Breast epithelium (tissue), 4 donors: ENCODE measurements around the gene ADA. TPM values are rescaled to one million over a fixed set of nuclear protein-coding genes. Genes with fewer than 3 reads are reported as not detected.
"Not testable (repeated sequence)": the region's sequence is repeated elsewhere in the genome, so short reads cannot be mapped to it uniquely, and the experiment has no call there.

ENCODE experiments used
- DNase-seq, 2 donors: peaks; one replicate each; pipeline ENCODE4 v3.0.0-alpha.2; 2019; ENCODE audit warnings: low spot score in 2 of 2
- H3K27ac ChIP-seq, 2 donors: fragments of 200-600 bp; sonication (generic) in 1 of 2; one replicate each; pipeline ENCODE4 v1.5.1; 2016 to 2019; ENCODE audit warnings: mild to moderate bottlenecking in 1 of 2
- H3K27me3 ChIP-seq, 2 donors: fragments of 200-600 bp; sonication (generic) in 1 of 2; one replicate each; pipeline versions ENCODE4 v1.5.1 to v1.6.0; 2017 to 2019; ENCODE audit warnings: control low read depth in 1 of 2, mild to moderate bottlenecking in 1 of 2
- H3K36me3 ChIP-seq: fragments of 200-600 bp; one replicate; pipeline ENCODE4 v1.5.1; 2019
- H3K4me1 ChIP-seq, 2 donors: fragments of 200-600 bp; sonication (generic); one replicate each; pipeline ENCODE4 v1.5.1; 2016 to 2019; ENCODE audit warnings: control low read depth in 1 of 2
- H3K4me3 ChIP-seq, 3 donors: fragments of 200-600 bp; sonication (generic); 1 replicate in 2 of 3; 2 replicates in 1 of 3; pipeline ENCODE4 v1.5.1; 2016 to 2019; ENCODE audit warnings: mild to moderate bottlenecking in 3 of 3, moderate library complexity in 2 of 3
- H3K9me3 ChIP-seq, 2 donors: fragments of 200-600 bp; sonication (generic) in 1 of 2; one replicate each; pipeline ENCODE4 v1.5.1; 2016 to 2019; ENCODE audit warnings: control low read depth in 1 of 2
- CTCF ChIP-seq, 3 donors: fragments of 450-650 bp; IDR thresholded peaks; one replicate each; pipeline ENCODE4 v1.5.1; 2016 to 2017; ENCODE audit warnings: antibody characterized with exemption in 3 of 3, mild to moderate bottlenecking in 3 of 3, moderate library complexity in 3 of 3
- POLR2A ChIP-seq: fragments of 450-650 bp; IDR thresholded peaks from one replicate; pipeline ENCODE4 v1.6.1; 2016; ENCODE audit warnings: antibody characterized with exemption, mild to moderate bottlenecking, moderate library complexity
- POLR2AphosphoS5 ChIP-seq, 3 donors: sonication (generic); formaldehyde crosslinking; IDR thresholded peaks; one replicate each; pipeline ENCODE4 v1.6.1; 2017; ENCODE audit warnings: antibody characterized with exemption in 3 of 3
- intact Hi-C: fragments of 100-400 bp; cut with DNase I; formaldehyde crosslinking; loops from one replicate; pipeline ENCODE4 v1.15.1; 2023; ENCODE audit warnings: low total_unique reads
- total RNA-seq, 3 donors: library from RNA; depleted of rRNA; stranded (reverse); fragments of >200 nt; gene quantifications; one replicate each; pipeline ENCODE4 v1.1.0, GENCODE V29; 2016

The ADA gene
- total RNA-seq, 3 donors from 2014 or later: 5.7 to 46.2 (median 11.5) TPM

GRCh38 chr20:44670851-44671250, 19.4 kb upstream of the ADA start:
- H3K4me1 ChIP-seq, H3K27me3 ChIP-seq, H3K9me3 ChIP-seq, H3K36me3 ChIP-seq, H3K4me3 ChIP-seq, intact Hi-C loops, DNase-seq, H3K27ac ChIP-seq: not testable (repeated sequence)

- H3K4me3 ChIP-seq: no peak overlapping the region
These were observed 14.6 kb upstream of the ADA start for GRCh38 chr20:44666066-44666465.

GRCh38 chr20:44664131-44664530, 12.6 kb upstream of the ADA start:
- TF ChIP-seq POLR2A: no peak
- DNase-seq: no peak
- Histone ChIP-seq H3K36me3 (no peaks in the 10 kb centered on the region), H3K4me3 (no peak overlapping the region), H3K4me1 (no peaks in the 10 kb centered on the region), H3K27me3 (no peaks in the 10 kb centered on the region), H3K27ac (no peak overlapping the region), H3K9me3 (no peaks in the 10 kb centered on the region)
- intact Hi-C loops: no loop called here

More at GRCh38 chr20:44666066-44666465, 14.6 kb upstream of the ADA start:
- Histone ChIP-seq H3K27me3 (no peaks in the 10 kb centered on the region), H3K4me1 (no peaks in the 10 kb centered on the region), H3K36me3 (no peaks in the 10 kb centered on the region), H3K9me3 (no peaks in the 10 kb centered on the region), H3K27ac (no peak overlapping the region)
- intact Hi-C loops: no loop called here
- no peak for DNase-seq
- TF ChIP-seq POLR2A (no peak), POLR2AphosphoS5 (IDR thresholded peaks at IDR 0.05) (no peak), CTCF (IDR thresholded peaks at IDR 0.05) (no peak)

- Histone ChIP-seq H3K9me3 (no peaks in the 10 kb centered on the region), H3K27ac (no peak overlapping the region), H3K4me3 (no peak overlapping the region), H3K27me3 (no peaks in the 10 kb centered on the region), H3K4me1 (no peaks in the 10 kb centered on the region), H3K36me3 (no peaks in the 10 kb centered on the region)
- no peak for DNase-seq
- TF ChIP-seq POLR2A (no peak), POLR2AphosphoS5 (IDR thresholded peaks at IDR 0.05) (no peak), CTCF (IDR thresholded peaks at IDR 0.05) (no peak)
- intact Hi-C loops: no loop called here
These were observed 10.8 kb upstream of the ADA start for GRCh38 chr20:44662261-44662660.

- H3K27ac ChIP-seq: no peak overlapping the region
- no peak overlapping the region for H3K4me3 ChIP-seq
- no peaks in the 10 kb centered on the region for H3K27me3 ChIP-seq
- TF ChIP-seq CTCF (IDR thresholded peaks at IDR 0.05): no peak
- no peak for TF ChIP-seq POLR2A
- no peak for TF ChIP-seq POLR2AphosphoS5 (IDR thresholded peaks at IDR 0.05)
- no peaks in the 10 kb centered on the region for H3K4me1 ChIP-seq
- no peaks in the 10 kb centered on the region for H3K36me3 ChIP-seq
- no peaks in the 10 kb centered on the region for H3K9me3 ChIP-seq
- DNase-seq: no peak
- intact Hi-C loops: no loop called here
These were observed 9.1 kb upstream of the ADA start for GRCh38 chr20:44660581-44660980.

GRCh38 chr20:44659931-44660330, 8.4 kb upstream of the ADA start:
- DNase-seq: no peak
- Histone ChIP-seq H3K27me3 (no peaks in the 10 kb centered on the region), H3K36me3 (no peaks in the 10 kb centered on the region), H3K4me3 (no peak overlapping the region), H3K9me3 (no peaks in the 10 kb centered on the region), H3K4me1 (no peaks in the 10 kb centered on the region), H3K27ac (no peak overlapping the region)
- intact Hi-C loops: no loop called here
- TF ChIP-seq CTCF (IDR thresholded peaks at IDR 0.05): no peak
- no peak for TF ChIP-seq POLR2AphosphoS5 (IDR thresholded peaks at IDR 0.05)
- no peak for TF ChIP-seq POLR2A
